Smooth muscle cell (in vitro differentiated cells): Measurements from ENCODE around the gene MAP7D2. TPM values are rescaled to one million over a fixed set of nuclear protein-coding genes. Genes with fewer than 3 reads are reported as not detected.

ENCODE experiments used
- DNase-seq: peaks from one replicate; lab custom pipeline; 2025; ENCODE audit not compliant: unreplicated experiment; lab: John Stamatoyannopoulos, UW
- H2AFZ ChIP-seq: fragments of 200-600 bp; sonication (generic); 2 replicates; pipeline ENCODE4 v1.6.0; 2016; ENCODE audit warnings: antibody characterized with exemption, low read depth, mild to moderate bottlenecking
- H3F3A ChIP-seq: fragments of 200-600 bp; sonication (generic); 2 replicates; pipeline ENCODE4 v1.6.0; 2017; ENCODE audit warnings: antibody characterized with exemption, low read depth
- H3K27ac ChIP-seq: fragments of 200-600 bp; sonication (generic); 2 replicates; pipeline ENCODE4 v1.5.1; 2016; ENCODE audit warnings: low read depth, mild to moderate bottlenecking
- H3K27me3 ChIP-seq: fragments of 200-600 bp; sonication (generic); 2 replicates; pipeline ENCODE4 v1.6.1; 2016; ENCODE audit warnings: low read depth, mild to moderate bottlenecking
- H3K36me3 ChIP-seq: fragments of 200-600 bp; sonication (generic); 2 replicates; pipeline ENCODE4 v1.5.1; 2016; ENCODE audit warnings: low read depth
- H3K4me1 ChIP-seq: fragments of 200-600 bp; sonication (generic); 2 replicates; pipeline ENCODE4 v1.5.1; 2016; ENCODE audit warnings: low read depth
- H3K4me2 ChIP-seq: fragments of 200-600 bp; sonication (generic); 2 replicates; pipeline ENCODE4 v1.6.0; 2016; ENCODE audit warnings: mild to moderate bottlenecking
- H3K4me3 ChIP-seq: fragments of 200-600 bp; sonication (generic); 2 replicates; pipeline ENCODE4 v1.5.1; 2016; ENCODE audit warnings: mild to moderate bottlenecking
- H3K79me2 ChIP-seq: fragments of 200-600 bp; sonication (generic); 2 replicates; pipeline ENCODE4 v1.6.0; 2016; ENCODE audit warnings: low read depth, mild to moderate bottlenecking
- H3K9ac ChIP-seq: fragments of 200-600 bp; sonication (generic); 2 replicates; pipeline ENCODE4 v1.6.0; 2016; ENCODE audit warnings: low read depth
- H3K9me3 ChIP-seq: fragments of 200-600 bp; sonication (generic); replicated peaks from 2 replicates; pipeline ENCODE4 v1.5.1; 2016; ENCODE audit warnings: low read depth
- H4K20me1 ChIP-seq: fragments of 200-600 bp; sonication (generic); 2 replicates; pipeline ENCODE4 v1.6.0; 2016; ENCODE audit warnings: low read depth
- WGBS: methylation state at CpG from one replicate; pipeline ENCODE4 v1.1.7; 2016; ENCODE audit warnings: low lambda C conversion rate; 5-methylcytosine and 5-hydroxymethylcytosine counted together
- polyA plus RNA-seq: library from polyadenylated mRNA; unstranded; fragments of >200 nt; fragmentation: Nextera tagmentation; extraction: Ambion mirVana; gene quantifications from 2 replicates; pipeline ENCODE4 v1.2.1, GENCODE V29; 2016
- total RNA-seq: library from RNA; depleted of rRNA; stranded (reverse); fragments of >200 nt; gene quantifications from 2 replicates; pipeline ENCODE4 v1.2.3, GENCODE V29; 2014
- TF ChIP-seq, protein P1 (sequence below): fragments of 200-600 bp; sonication (generic); IDR thresholded peaks from 2 replicates; pipeline ENCODE4 v1.5.1; 2017; ENCODE audit warnings: borderline replicate concordance, mild to moderate bottlenecking, antibody characterized with exemption; ENCODE audit not compliant: insufficient read depth, poor library complexity, severe bottlenecking

The MAP7D2 gene
- total and polyA plus RNA-seq, 2 experiments from 2014 or later: 0.18 TPM; not detected in 1

DNA sequence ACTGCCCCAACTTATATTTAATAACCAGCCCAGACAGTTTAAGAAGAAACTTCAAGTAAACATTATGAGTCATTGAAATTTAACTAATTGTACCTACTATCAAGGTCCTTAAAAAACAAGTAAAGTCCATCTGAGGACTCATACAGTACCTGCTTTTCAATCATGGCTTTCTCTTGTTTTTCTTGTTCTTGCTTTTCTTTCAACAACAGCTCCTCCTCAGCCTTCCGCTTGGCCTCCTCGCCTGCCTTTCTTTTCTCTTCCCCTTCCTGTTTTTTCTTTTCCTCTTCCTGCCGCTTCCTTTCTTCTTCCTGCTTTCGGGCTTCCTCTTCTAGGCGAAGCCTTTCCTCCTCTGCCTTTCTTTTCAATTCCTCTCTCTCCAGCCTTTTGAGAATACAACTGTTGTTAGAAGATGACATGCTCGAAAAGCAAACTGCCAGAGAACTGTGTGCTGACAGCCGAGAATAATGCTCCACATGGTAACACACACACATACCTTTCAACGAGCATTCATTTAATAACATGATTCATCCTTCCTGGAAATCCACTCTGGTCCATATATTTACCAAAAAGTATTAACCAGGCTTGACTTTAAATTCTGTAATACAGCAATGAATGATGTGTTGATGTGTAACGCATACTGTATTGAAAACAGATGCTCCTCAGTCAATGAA is 100.6 kb downstream of the MAP7D2 start:
- no peak overlapping the region for H3K27ac ChIP-seq
- WGBS: 75% methylated on average over 9 of the region's 9 CpGs
- no peak overlapping the region for H3K4me3 ChIP-seq
- no peak for DNase-seq
- H3K4me2 ChIP-seq: no peak overlapping the region
- H3K9me3 ChIP-seq: no peaks in the 10 kb centered on the region
- no peaks in the 10 kb centered on the region for H3K79me2 ChIP-seq
- TF ChIP-seq, protein P1, sequence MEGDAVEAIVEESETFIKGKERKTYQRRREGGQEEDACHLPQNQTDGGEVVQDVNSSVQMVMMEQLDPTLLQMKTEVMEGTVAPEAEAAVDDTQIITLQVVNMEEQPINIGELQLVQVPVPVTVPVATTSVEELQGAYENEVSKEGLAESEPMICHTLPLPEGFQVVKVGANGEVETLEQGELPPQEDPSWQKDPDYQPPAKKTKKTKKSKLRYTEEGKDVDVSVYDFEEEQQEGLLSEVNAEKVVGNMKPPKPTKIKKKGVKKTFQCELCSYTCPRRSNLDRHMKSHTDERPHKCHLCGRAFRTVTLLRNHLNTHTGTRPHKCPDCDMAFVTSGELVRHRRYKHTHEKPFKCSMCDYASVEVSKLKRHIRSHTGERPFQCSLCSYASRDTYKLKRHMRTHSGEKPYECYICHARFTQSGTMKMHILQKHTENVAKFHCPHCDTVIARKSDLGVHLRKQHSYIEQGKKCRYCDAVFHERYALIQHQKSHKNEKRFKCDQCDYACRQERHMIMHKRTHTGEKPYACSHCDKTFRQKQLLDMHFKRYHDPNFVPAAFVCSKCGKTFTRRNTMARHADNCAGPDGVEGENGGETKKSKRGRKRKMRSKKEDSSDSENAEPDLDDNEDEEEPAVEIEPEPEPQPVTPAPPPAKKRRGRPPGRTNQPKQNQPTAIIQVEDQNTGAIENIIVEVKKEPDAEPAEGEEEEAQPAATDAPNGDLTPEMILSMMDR: no peak
- no peaks in the 10 kb centered on the region for H3K4me1 ChIP-seq
- H2AFZ ChIP-seq: no peak overlapping the region
- no peak overlapping the region for H3K9ac ChIP-seq
- H3F3A ChIP-seq: no peaks in the 10 kb centered on the region
- H4K20me1 ChIP-seq: no peaks in the 10 kb centered on the region
- H3K27me3 ChIP-seq: no peaks in the 10 kb centered on the region
- H3K36me3 ChIP-seq: no peaks in the 10 kb centered on the region

DNA sequence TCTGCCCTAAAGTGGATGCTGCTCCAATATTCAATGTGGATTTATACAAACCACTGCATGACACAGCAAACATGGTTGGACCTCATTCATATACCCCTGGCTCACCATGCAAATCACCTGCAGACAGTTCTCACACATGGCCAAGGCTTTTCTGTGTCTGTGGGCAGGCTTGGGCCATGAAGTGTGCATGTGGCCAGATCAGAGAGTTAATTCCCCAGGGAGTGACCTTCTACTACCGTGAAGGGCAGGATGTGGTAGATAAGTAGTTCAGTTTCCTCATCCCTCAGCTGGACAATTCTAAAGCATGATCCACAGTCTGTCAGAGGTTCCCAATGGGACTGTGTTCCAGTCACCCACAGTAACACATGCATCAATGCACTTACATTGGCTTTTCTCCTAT is 101.3 kb downstream of the MAP7D2 start:
- H3K79me2 ChIP-seq: no peaks in the 10 kb centered on the region
- H3K27ac ChIP-seq: no peak overlapping the region
- TF ChIP-seq, protein P1: no peak
- WGBS: 83% methylated on average over 1 of the region's 1 CpG
- DNase-seq: no peak
- H2AFZ ChIP-seq: no peak overlapping the region
- no peak overlapping the region for H3K4me3 ChIP-seq
- H3K36me3 ChIP-seq: no peaks in the 10 kb centered on the region
- no peak overlapping the region for H3K9ac ChIP-seq
- no peak overlapping the region for H3K4me2 ChIP-seq
- no peaks in the 10 kb centered on the region for H3K4me1 ChIP-seq
- no peaks in the 10 kb centered on the region for H3F3A ChIP-seq
- H4K20me1 ChIP-seq: no peaks in the 10 kb centered on the region
- no peaks in the 10 kb centered on the region for H3K27me3 ChIP-seq
- no peaks in the 10 kb centered on the region for H3K9me3 ChIP-seq

DNA sequence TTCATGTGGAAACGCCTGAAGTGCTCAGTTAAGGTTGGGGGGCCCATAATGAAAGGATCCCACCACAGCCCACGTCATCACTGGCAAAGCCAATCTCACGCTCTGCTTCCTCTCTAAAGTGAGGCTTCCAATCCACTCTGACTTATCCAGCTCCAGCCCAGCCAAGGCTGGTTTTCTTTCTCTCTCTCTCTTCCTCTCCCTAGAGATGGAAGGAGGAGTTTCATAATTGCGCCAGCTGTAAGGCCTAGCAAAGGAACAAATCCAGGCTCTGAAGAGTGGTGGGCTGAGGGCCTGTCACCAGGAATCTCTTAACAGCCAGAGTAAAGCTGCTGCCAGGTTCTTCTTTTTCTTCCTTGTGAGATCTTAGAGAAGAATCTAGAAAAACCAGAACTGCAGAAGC is 105.1 kb downstream of the MAP7D2 start:
- TF ChIP-seq, protein P1: no peak
- DNase-seq: no peak
- Histone ChIP-seq H3K36me3 (no peaks in the 10 kb centered on the region), H3K9me3 (no peaks in the 10 kb centered on the region), H3K4me1 (no peaks in the 10 kb centered on the region), H3F3A (no peaks in the 10 kb centered on the region), H3K4me3 (no peak overlapping the region), H3K9ac (no peak overlapping the region), H2AFZ (no peak overlapping the region), H3K27me3 (no peaks in the 10 kb centered on the region), H4K20me1 (no peaks in the 10 kb centered on the region), H3K79me2 (no peaks in the 10 kb centered on the region), H3K27ac (no peak overlapping the region), H3K4me2 (no peak overlapping the region)
- WGBS: 85% methylated on average over 4 of the region's 4 CpGs
